Measurements from ENCODE around the gene NCK2.

The NCK2 gene

DNA sequence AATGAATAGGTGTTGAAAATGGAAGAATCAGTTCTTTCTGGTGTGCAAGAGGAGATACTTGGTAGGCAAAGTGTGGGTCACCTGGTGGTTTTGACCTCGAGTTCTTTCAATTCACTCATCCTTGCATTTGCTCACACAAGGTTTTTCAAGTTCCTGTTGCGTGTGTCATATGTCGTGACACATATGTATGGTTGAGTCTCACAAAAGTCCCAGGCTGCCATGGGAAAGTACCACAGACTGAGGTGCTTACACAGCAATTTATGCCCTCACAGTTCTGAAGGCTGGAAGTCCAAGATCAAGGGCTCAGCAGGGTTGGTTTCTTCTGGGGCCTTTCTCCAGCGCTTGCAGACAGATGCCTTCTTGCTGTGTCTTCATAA, 64.4 kb downstream of the NCK2 start:
- Histone ChIP-seq H3K9me3 (ENCODE audit: control insufficient read depth, low read length) (no peaks in the 10 kb centered on the region), H3K36me3 (ENCODE audit: control insufficient read depth, insufficient read depth, low read length, severe bottlenecking) (no peaks in the 10 kb centered on the region), H3K27me3 (replicated peaks; ENCODE audit: control insufficient read depth, insufficient read depth, low read length) (no peaks in the 10 kb centered on the region), H3K4me1 (ENCODE audit: control insufficient read depth, insufficient read depth, low read length) (peaks cover 22% of the 10 kb centered on the region), H3K4me3 (ENCODE audit: low read length) (no peak overlapping the region), H3K9ac (ENCODE audit: low read length) (no peak overlapping the region)
- DNase-seq (ENCODE audit: low read depth) = no peak

DNA sequence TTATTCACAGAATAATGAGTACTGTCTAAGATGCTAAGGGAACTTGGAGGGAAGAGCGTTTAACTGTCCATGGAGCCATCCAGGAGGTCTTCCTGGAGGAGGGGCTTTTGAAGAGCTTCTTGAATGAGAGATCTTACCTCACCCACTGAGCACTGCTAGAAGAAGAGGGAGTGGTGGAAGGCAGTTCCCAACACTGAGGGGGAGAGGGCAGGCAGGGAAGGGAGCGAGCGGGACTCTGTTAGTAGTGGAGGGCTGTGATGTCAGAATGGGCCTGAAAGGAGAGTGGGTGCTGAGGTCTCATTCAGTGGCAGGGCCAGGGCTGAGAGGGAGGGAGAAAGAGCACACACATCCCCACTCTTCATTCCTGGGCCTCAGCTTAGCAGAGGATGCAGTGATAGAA, 65.0 kb downstream of the NCK2 start:
- Histone ChIP-seq H3K4me1 (ENCODE audit: control insufficient read depth, insufficient read depth, low read length) (peaks cover 17% of the 10 kb centered on the region), H3K27me3 (replicated peaks; ENCODE audit: control insufficient read depth, insufficient read depth, low read length) (no peaks in the 10 kb centered on the region), H3K9me3 (ENCODE audit: control insufficient read depth, low read length) (no peaks in the 10 kb centered on the region), H3K36me3 (ENCODE audit: control insufficient read depth, insufficient read depth, low read length, severe bottlenecking) (no peaks in the 10 kb centered on the region), H3K9ac (ENCODE audit: low read length) (no peak overlapping the region), H3K4me3 (ENCODE audit: low read length) (no peak overlapping the region)
- DNase-seq (ENCODE audit: low read depth) = no peak

DNA sequence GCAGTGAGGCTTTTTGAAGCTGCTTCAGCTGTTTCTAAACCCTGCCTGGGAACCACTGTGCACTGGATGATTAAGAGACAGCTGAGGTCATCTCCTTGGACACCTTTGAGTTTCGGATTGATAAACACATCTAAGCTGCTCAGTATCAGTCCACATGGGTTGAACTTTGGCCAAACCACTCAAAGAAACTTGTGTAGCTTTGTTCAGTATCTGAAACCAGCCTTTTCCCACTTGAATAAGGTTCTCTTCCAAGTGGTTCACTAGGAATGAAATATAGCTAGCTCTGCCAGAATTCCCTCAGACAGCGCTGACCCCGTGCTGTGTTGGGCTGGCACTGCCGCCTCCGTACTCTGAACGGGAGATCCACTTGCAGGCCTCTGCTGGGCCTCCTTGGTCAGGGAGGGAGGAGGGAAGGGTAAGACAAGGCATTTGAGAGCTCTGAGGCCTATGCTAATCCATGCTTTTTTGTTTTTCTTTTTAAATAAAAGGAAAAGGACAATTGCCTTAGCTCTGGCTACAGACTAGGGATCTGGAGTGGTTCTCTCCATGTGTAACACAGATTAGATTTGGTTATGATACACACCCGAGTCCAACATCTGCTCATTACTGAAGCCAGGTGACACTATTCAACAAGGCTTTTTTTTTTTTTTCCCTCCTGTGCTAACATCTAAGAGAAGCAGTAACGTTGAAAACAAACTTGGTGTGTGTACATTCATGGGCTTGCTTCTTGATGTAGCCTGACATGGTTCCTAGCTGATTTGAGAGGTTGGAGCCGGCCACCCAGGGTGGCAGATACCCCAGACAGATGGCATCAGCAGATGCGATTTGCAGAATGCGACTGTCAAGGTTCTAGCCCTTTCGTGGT, 67.7 kb downstream of the NCK2 start:
- peak; percentile 21 for DNase-seq (ENCODE audit: low read depth)
- H3K4me1 ChIP-seq (ENCODE audit: control insufficient read depth, insufficient read depth, low read length) = peaks cover 15% of the 10 kb centered on the region

DNA sequence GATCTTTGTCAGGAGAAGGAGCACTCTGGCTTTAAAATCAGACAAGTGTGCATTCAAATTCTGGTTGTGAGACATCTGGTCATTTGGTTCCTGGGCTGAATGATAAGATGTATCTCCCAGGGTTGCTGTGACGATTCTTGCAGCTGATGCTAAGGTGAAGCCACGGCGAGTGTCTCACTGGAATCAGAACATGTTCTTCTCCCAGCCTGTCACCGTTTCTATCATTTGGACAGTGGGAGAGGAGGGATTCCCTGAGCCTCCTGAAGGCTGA, 68.3 kb downstream of the NCK2 start:
- Histone ChIP-seq H3K4me3 (ENCODE audit: low read length) (no peak overlapping the region), H3K9ac (ENCODE audit: low read length) (no peak overlapping the region), H3K36me3 (ENCODE audit: control insufficient read depth, insufficient read depth, low read length, severe bottlenecking) (peaks cover 3% of the 10 kb centered on the region), H3K27me3 (replicated peaks; ENCODE audit: control insufficient read depth, insufficient read depth, low read length) (no peaks in the 10 kb centered on the region), H3K4me1 (ENCODE audit: control insufficient read depth, insufficient read depth, low read length) (peaks cover 15% of the 10 kb centered on the region), H3K9me3 (ENCODE audit: control insufficient read depth, low read length) (no peaks in the 10 kb centered on the region)
- no peak for DNase-seq (ENCODE audit: low read depth)

More for the DNA sequence above, 67.7 kb downstream of the NCK2 start:
- Histone ChIP-seq H3K4me3 (ENCODE audit: low read length) (no peak overlapping the region), H3K36me3 (ENCODE audit: control insufficient read depth, insufficient read depth, low read length, severe bottlenecking) (peaks cover 3% of the 10 kb centered on the region), H3K27me3 (replicated peaks; ENCODE audit: control insufficient read depth, insufficient read depth, low read length) (no peaks in the 10 kb centered on the region), H3K9me3 (ENCODE audit: control insufficient read depth, low read length) (no peaks in the 10 kb centered on the region), H3K9ac (ENCODE audit: low read length) (peak overlapping the region; percentile 31)

DNA sequence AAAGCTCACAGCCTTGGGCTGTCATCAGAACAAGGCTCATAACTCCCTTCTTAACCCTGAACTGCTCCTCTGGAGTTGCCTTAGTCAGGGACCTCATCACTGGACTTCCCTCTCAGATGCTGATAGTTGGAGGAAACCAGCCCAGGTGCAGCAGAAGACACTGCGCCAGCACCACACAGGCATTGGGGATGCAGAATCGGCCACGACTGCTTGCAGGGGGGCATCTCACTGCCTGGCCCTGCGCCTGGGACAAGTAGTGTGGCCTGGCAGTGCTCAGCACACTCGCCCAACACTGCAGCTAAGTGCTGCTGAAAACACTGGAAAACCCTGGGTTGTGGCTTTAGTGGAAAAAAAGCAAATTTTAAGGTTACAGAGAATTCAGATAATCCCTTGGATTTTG, 68.7 kb downstream of the NCK2 start:
- Histone ChIP-seq H3K36me3 (ENCODE audit: control insufficient read depth, insufficient read depth, low read length, severe bottlenecking) (peaks cover 3% of the 10 kb centered on the region), H3K27me3 (replicated peaks; ENCODE audit: control insufficient read depth, insufficient read depth, low read length) (no peaks in the 10 kb centered on the region), H3K9me3 (ENCODE audit: control insufficient read depth, low read length) (no peaks in the 10 kb centered on the region), H3K4me1 (ENCODE audit: control insufficient read depth, insufficient read depth, low read length) (peaks cover 15% of the 10 kb centered on the region), H3K4me3 (ENCODE audit: low read length) (no peak overlapping the region), H3K9ac (ENCODE audit: low read length) (no peak overlapping the region)
- DNase-seq (ENCODE audit: low read depth) = no peak

DNA sequence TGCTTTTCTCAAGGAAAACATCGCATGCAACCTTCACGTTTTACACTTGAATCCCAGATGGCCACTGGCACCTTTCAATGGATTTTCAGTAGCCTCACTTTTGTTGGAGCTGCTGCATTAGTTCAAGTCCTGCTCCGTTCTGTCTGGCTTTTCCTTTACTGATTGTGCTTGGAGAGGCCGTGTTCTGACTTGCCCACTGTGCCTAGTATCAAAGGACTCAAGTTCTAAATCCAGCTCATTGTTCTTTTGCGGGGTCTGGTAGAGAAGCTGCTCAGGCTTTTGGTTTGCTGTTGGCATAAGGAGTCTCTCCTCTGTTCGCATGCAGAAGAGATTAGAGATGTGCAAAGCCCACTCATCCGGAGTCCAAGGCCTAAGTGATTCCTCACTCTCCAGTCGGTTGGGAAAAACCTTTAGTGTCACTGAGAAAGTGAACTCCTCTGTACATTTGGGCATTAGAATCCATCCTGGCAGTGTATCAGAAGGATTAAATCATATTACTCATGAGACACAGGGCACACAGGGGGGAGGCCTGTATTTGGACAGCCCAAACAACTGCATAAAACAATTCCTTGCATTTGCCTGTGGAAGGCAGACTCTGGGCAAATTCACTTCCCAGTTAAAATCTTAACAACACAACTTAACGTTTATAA, 69.7 kb downstream of the NCK2 start:
- DNase-seq (ENCODE audit: low read depth) = peak; percentile 44
- Histone ChIP-seq H3K36me3 (ENCODE audit: control insufficient read depth, insufficient read depth, low read length, severe bottlenecking) (peaks cover 3% of the 10 kb centered on the region), H3K4me1 (ENCODE audit: control insufficient read depth, insufficient read depth, low read length) (peaks cover 15% of the 10 kb centered on the region), H3K9me3 (ENCODE audit: control insufficient read depth, low read length) (no peaks in the 10 kb centered on the region), H3K9ac (ENCODE audit: low read length) (no peak overlapping the region), H3K4me3 (ENCODE audit: low read length) (no peak overlapping the region), H3K27me3 (replicated peaks; ENCODE audit: control insufficient read depth, insufficient read depth, low read length) (no peaks in the 10 kb centered on the region)

DNA sequence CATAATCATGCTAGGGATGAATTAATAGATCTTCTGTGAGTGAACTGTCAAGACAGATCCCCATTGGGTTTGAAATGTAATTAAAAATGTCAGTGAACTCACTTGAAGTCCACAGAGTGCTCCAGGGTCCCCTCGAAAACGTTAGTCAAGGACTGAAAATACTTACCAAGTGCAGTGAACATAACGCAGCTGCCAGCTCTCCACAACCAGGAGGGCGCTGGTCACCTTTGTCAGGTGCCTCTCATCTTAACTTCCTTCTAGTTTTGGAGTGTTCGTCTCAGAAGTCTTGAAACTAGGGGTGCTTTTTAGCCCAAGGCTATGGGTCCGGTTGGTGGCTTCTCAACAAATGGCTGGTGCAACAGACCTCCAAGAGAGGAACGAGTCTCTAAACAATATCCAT, 70.7 kb downstream of the NCK2 start:
- peaks cover 15% of the 10 kb centered on the region for H3K4me1 ChIP-seq (ENCODE audit: control insufficient read depth, insufficient read depth, low read length)
- H3K27me3 ChIP-seq (replicated peaks; ENCODE audit: control insufficient read depth, insufficient read depth, low read length) = no peaks in the 10 kb centered on the region
- DNase-seq (ENCODE audit: low read depth) = no peak
- no peaks in the 10 kb centered on the region for H3K9me3 ChIP-seq (ENCODE audit: control insufficient read depth, low read length)
- H3K9ac ChIP-seq (ENCODE audit: low read length) = no peak overlapping the region
- H3K4me3 ChIP-seq (ENCODE audit: low read length) = no peak overlapping the region
- peaks cover 3% of the 10 kb centered on the region for H3K36me3 ChIP-seq (ENCODE audit: control insufficient read depth, insufficient read depth, low read length, severe bottlenecking)

DNA sequence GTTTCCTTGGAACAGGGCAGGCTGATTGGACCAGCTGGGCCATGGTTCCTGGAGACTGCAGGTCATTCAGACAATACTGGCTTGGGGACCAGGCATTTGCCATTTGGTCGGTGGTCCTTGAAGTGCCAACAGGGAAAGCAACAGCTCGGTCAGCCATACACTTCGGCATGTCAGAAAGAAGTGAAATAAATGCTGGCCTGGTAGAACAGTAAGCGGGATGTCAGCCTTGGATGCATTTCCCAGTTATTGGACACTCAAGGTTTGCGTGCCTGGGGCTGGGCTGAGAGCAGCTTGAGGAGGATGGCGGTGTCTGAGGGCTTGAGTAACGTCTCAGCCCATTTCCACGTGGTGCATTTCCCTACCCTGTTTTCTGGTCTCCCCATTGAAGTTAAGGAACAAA, 75.4 kb downstream of the NCK2 start:
- H3K36me3 ChIP-seq (ENCODE audit: control insufficient read depth, insufficient read depth, low read length, severe bottlenecking) = peaks cover 3% of the 10 kb centered on the region
- no peaks in the 10 kb centered on the region for H3K27me3 ChIP-seq (replicated peaks; ENCODE audit: control insufficient read depth, insufficient read depth, low read length)
- no peak overlapping the region for H3K9ac ChIP-seq (ENCODE audit: low read length)
- no peaks in the 10 kb centered on the region for H3K9me3 ChIP-seq (ENCODE audit: control insufficient read depth, low read length)
- DNase-seq (ENCODE audit: low read depth) = no peak
- H3K4me1 ChIP-seq (ENCODE audit: control insufficient read depth, insufficient read depth, low read length) = no peaks in the 10 kb centered on the region
- H3K4me3 ChIP-seq (ENCODE audit: low read length) = no peak overlapping the region

DNA sequence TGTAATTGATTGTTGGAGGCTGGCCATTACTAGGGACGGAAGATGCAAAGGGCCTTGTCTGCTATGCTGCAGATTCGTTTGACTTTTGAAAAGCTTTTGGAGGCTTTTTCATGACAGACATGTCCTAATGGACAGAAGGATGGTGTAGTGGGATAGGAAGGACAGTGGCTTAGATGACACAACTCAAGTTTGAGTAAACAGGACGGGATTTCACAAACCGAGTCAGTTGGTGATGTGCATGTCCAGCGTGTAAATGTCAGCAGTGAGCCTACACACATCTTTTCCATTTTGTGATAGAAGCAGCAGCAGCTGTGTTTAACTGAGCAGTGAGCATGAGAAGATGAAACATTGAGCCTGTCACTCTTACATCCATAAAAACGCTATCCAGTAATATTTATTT, 76.0 kb downstream of the NCK2 start:
- Histone ChIP-seq H3K9ac (ENCODE audit: low read length) (no peak overlapping the region), H3K4me1 (ENCODE audit: control insufficient read depth, insufficient read depth, low read length) (no peaks in the 10 kb centered on the region), H3K4me3 (ENCODE audit: low read length) (no peak overlapping the region), H3K9me3 (ENCODE audit: control insufficient read depth, low read length) (no peaks in the 10 kb centered on the region), H3K36me3 (ENCODE audit: control insufficient read depth, insufficient read depth, low read length, severe bottlenecking) (peaks cover 3% of the 10 kb centered on the region), H3K27me3 (replicated peaks; ENCODE audit: control insufficient read depth, insufficient read depth, low read length) (no peaks in the 10 kb centered on the region)
- DNase-seq (ENCODE audit: low read depth) = no peak

DNA sequence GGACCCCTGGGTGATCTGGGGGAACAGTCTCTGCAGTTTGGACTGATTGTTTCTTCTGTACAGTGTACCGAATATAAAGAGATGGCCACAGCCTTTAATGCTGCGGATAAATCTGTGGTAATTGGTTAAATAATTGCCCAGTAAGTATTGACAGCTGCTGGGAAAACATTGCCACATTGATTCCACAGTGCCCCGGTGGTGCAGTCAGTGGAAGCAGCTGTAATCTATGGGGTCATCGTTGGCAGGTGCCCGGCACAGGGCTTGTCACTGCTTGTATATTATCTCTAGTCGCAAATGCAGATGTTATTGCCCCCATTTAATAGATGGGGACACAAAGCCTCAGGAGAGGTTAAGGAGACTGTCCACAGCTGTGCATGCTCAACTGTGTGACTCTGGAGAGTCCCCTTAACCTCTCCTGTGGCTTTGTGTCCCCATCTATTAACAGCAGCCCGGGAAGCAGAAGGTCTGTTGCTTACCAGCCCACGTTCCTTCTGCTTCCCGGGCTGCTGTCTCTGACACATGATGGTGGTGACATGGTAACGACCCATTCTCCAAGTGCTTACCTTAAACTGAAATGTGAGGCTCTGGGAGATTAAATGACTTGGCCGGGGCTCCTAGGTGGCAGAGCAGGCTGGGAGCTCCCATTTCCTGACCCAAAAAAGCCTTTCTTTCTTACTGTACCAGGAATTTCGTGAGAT, 76.9 kb downstream of the NCK2 start:
- H3K36me3 ChIP-seq (ENCODE audit: control insufficient read depth, insufficient read depth, low read length, severe bottlenecking) = peaks cover 3% of the 10 kb centered on the region
- no peak overlapping the region for H3K4me3 ChIP-seq (ENCODE audit: low read length)
- H3K9ac ChIP-seq (ENCODE audit: low read length) = no peak overlapping the region
- H3K4me1 ChIP-seq (ENCODE audit: control insufficient read depth, insufficient read depth, low read length) = no peaks in the 10 kb centered on the region
- H3K9me3 ChIP-seq (ENCODE audit: control insufficient read depth, low read length) = no peaks in the 10 kb centered on the region
- no peaks in the 10 kb centered on the region for H3K27me3 ChIP-seq (replicated peaks; ENCODE audit: control insufficient read depth, insufficient read depth, low read length)
- no peak for DNase-seq (ENCODE audit: low read depth)

DNA sequence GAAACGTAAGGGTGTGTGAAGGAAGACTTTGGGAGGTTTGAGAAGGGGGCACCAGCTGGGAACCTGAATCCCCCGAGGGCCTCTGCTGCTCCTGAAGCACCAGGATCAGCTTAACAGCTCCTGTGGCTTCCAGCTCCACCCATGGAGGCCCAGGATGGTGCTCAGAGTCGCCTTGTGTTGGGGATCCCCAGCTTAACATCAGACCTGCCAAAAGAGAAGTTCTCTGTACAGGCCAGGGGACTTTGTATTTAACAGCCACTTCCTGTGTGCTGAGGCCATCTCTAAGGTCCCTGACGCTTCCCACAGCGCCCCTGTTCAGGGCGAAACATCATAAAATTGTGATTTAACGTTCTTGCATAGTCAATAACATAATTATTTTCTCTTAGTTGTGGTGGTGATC, 77.5 kb downstream of the NCK2 start:
- Histone ChIP-seq H3K9me3 (ENCODE audit: control insufficient read depth, low read length) (no peaks in the 10 kb centered on the region), H3K4me3 (ENCODE audit: low read length) (no peak overlapping the region), H3K9ac (ENCODE audit: low read length) (no peak overlapping the region), H3K36me3 (ENCODE audit: control insufficient read depth, insufficient read depth, low read length, severe bottlenecking) (peaks cover 2% of the 10 kb centered on the region), H3K27me3 (replicated peaks; ENCODE audit: control insufficient read depth, insufficient read depth, low read length) (no peaks in the 10 kb centered on the region), H3K4me1 (ENCODE audit: control insufficient read depth, insufficient read depth, low read length) (no peaks in the 10 kb centered on the region)
- DNase-seq (ENCODE audit: low read depth) = no peak
